Right lobe of liver (tissue), 6 donors: ENCODE results near the gene C19orf85. TPM values are rescaled to one million over a fixed set of nuclear protein-coding genes. Genes with fewer than 3 reads are reported as not detected.

Experiments used
- ATAC-seq, 4 donors: fragments of 200-7000 bp; cut with Tn5 transposase; one replicate each; pipeline ENCODE4 v1.9.1; 2020; ENCODE audit warnings: mild to moderate bottlenecking in 4 of 4, moderate library complexity in 4 of 4
- DNase-seq, 3 donors: peaks; one replicate each; pipeline ENCODE4 v3.0.0-alpha.2; 2020
- H3K27ac ChIP-seq, 3 donors: fragments of 200-600 bp; one replicate each; pipeline ENCODE4 v1.8.0; 2022
- H3K27me3 ChIP-seq, 2 donors: fragments of 200-600 bp; one replicate each; pipeline ENCODE4 v1.8.0; 2022
- H3K36me3 ChIP-seq, 4 donors: fragments of 200-600 bp; sonication (generic) in 1 of 4; one replicate each; pipeline versions ENCODE4 v1.5.1 to v1.8.0; 2017 to 2022; ENCODE audit warnings: control low read depth in 1 of 4
- H3K4me1 ChIP-seq, 4 donors: fragments of 200-600 bp; sonication (generic) in 1 of 4; one replicate each; pipeline versions ENCODE4 v1.5.1 to v1.8.0; 2017 to 2022; ENCODE audit warnings: control low read depth in 1 of 4
- H3K4me3 ChIP-seq, 3 donors: fragments of 200-600 bp; one replicate each; pipeline ENCODE4 v1.8.0; 2022
- H3K9me3 ChIP-seq, 4 donors: fragments of 200-600 bp; sonication (generic) in 1 of 4; one replicate each; pipeline versions ENCODE4 v1.5.1 to v1.8.0; 2017 to 2022; ENCODE audit warnings: control low read depth in 1 of 4
- POLR2A ChIP-seq: fragments of 450-650 bp; IDR thresholded peaks from one replicate; pipeline ENCODE4 v1.6.1; 2017; ENCODE audit warnings: antibody characterized with exemption, mild to moderate bottlenecking
- WGBS: methylation state at CpG from one replicate; pipeline ENCODE4 v1.1.6; 2018; ENCODE audit warnings: low coverage, low lambda C conversion rate; ENCODE audit not compliant: insufficient coverage; ENCODE audit errors: missing lambda C conversion rate; 5-methylcytosine and 5-hydroxymethylcytosine counted together
- intact Hi-C, 2 donors: fragments of 100-400 bp; cut with DNase I; formaldehyde crosslinking; loops; one replicate each; pipeline versions ENCODE4 v1.11.2 to v1.14.1; 2022
- total RNA-seq, 6 experiments: library from RNA; depleted of rRNA in 2 of 6; stranded (reverse); fragments of >200 nt in 2 of 6; fragmentation: NEBNext Ultra II Directional in 3 of 6; extraction: Animal tissue kit (Norgen Biotek cat#: 25700) in 3 of 6; gene quantifications; one replicate each; pipeline versions ENCODE4 v1.1.0 to v1.2.4, GENCODE V29; 2016 to 2023
- TF ChIP-seq, protein P1 (sequence below), 4 donors: fragments of 200-600 bp in 3 of 4; fragments of 450-650 bp in 1 of 4; IDR thresholded peaks; one replicate each; pipeline versions ENCODE4 v1.5.1 to v1.8.0; 2016 to 2022; ENCODE audit warnings: antibody characterized with exemption in 4 of 4, mild to moderate bottlenecking in 2 of 4
- donor health status: DM: no; HTN: yes; CAD: no.
- donor health status: DM: no; HTN: no; CAD: no.
- donor health status: DM: no; HTN: no; CAD: no.
- donor health status: DM: no; HTN: yes; CAD: no.
- donor health status: DM: no; HTN: yes; CAD: no.

Gene C19orf85
- total RNA-seq, 6 experiments from 2014 or later = not detected

- no peaks in the 10 kb centered on the region for H3K36me3 ChIP-seq
- H3K4me3 ChIP-seq = no peak overlapping the region
- no peaks in the 10 kb centered on the region for H3K4me1 ChIP-seq
- 53% methylated on average over 11 of the region's 24 CpGs for WGBS
- no peaks in the 10 kb centered on the region for H3K9me3 ChIP-seq
- DNase-seq = no peak
- no peaks in the 10 kb centered on the region for H3K27me3 ChIP-seq
- intact Hi-C loops = loop anchor here in 1 of 2 donors (10.0 kb wide), 1 partner anchor 347 kb away; the partner anchor contains the start of gene TNNT1
- TF ChIP-seq POLR2A = no peak
- TF ChIP-seq, protein P1, sequence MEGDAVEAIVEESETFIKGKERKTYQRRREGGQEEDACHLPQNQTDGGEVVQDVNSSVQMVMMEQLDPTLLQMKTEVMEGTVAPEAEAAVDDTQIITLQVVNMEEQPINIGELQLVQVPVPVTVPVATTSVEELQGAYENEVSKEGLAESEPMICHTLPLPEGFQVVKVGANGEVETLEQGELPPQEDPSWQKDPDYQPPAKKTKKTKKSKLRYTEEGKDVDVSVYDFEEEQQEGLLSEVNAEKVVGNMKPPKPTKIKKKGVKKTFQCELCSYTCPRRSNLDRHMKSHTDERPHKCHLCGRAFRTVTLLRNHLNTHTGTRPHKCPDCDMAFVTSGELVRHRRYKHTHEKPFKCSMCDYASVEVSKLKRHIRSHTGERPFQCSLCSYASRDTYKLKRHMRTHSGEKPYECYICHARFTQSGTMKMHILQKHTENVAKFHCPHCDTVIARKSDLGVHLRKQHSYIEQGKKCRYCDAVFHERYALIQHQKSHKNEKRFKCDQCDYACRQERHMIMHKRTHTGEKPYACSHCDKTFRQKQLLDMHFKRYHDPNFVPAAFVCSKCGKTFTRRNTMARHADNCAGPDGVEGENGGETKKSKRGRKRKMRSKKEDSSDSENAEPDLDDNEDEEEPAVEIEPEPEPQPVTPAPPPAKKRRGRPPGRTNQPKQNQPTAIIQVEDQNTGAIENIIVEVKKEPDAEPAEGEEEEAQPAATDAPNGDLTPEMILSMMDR (IDR thresholded peaks at IDR 0.05) = no peak
- H3K27ac ChIP-seq = no peak overlapping the region
- no peak for ATAC-seq
Measured at GRCh38 chr19:55491546-55492360, 27.2 kb upstream of the C19orf85 start.

DNA sequence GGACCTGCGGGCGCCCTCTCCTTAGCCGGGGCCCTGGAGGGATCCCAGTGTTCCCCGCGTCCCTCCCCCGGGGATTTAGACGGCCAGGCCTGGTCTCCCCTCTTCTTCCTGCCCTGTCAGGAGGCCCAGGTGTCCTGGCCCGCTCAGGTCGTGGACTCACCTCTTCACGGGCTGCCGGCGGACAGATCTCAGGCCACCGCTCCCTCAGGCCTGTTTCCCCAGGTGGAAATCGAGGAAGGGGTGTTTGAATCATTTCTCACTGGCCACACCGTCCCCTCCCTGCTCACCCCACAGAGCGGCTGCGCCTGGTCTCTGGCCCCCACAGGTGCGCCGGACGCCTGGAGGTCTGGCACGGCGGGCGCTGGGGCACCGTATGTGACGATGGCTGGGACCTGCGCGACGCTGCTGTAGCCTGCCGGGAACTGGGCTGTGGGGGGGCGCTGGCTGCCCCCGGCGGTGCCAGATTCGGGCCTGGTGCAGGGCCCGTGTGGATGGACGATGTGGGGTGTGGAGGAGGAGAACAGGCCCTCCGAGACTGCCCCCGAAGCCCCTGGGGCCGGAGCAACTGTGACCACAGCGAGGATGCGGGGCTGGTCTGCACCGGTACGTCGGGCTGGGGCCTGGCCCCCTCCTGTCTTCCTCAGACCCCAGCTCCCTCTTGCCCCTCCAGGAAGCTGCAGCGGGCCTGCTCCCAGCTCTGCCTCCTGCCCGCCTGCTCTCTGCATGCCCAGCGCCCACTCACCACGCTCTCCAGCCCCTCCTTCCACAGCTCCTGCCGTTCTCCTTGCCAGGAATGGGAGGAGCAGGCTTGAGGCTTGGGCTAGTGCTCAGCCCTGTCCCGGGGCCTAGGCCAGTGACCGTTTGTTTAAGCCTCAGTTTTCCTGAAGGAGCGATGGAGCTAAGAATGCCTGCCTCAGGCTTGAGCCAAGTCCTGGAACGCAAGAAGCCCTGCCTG lies 26.2 kb upstream of the C19orf85 start:
- H3K4me1 ChIP-seq = no peaks in the 10 kb centered on the region

GRCh38 chr19:55489711-55490477 lies 25.3 kb upstream of the C19orf85 start:
- Histone ChIP-seq H3K27me3 (no peaks in the 10 kb centered on the region), H3K9me3 (no peaks in the 10 kb centered on the region), H3K4me3 (no peak overlapping the region), H3K27ac (no peak overlapping the region), H3K4me1 (no peaks in the 10 kb centered on the region), H3K36me3 (no peaks in the 10 kb centered on the region)
- no peak for TF ChIP-seq POLR2A
- TF ChIP-seq, protein P1 (IDR thresholded peaks at IDR 0.05) = no peak
- no peak for DNase-seq
- WGBS = 46% methylated on average over 6 of the region's 21 CpGs
- no peak for ATAC-seq
- intact Hi-C loops = loop anchor here in 1 of 2 donors (10.0 kb wide), 1 partner anchor 345 kb away; the partner anchor contains the start of gene TNNT1

More for the DNA sequence above, 26.2 kb upstream of the C19orf85 start:
- H3K27ac ChIP-seq = no peak overlapping the region
- H3K36me3 ChIP-seq = no peaks in the 10 kb centered on the region
- WGBS = 68% methylated on average over 5 of the region's 52 CpGs
- no peak for ATAC-seq
- no peaks in the 10 kb centered on the region for H3K27me3 ChIP-seq
- intact Hi-C loops = loop anchor here in 1 of 2 donors (10.0 kb wide), 1 partner anchor 346 kb away; the partner anchor contains the start of gene TNNT1
- no peak for DNase-seq
- no peak overlapping the region for H3K4me3 ChIP-seq
- no peaks in the 10 kb centered on the region for H3K9me3 ChIP-seq
- TF ChIP-seq, protein P1 (IDR thresholded peaks at IDR 0.05) = no peak
- TF ChIP-seq POLR2A = no peak
